Esophagus (tissue), 2 donors: ENCODE data around the gene ATL3. TPM values are rescaled to one million over a fixed set of nuclear protein-coding genes. Genes with fewer than 3 reads are reported as not detected.
"Not testable (repeated sequence)": the region's sequence is repeated elsewhere in the genome, so short reads cannot be mapped to it uniquely, and the experiment has no call there.

Experiments
- H3K27ac ChIP-seq, 2 donors: one replicate each; pipeline ENCODE4 v1.5.1; 2013; ENCODE audit warnings: low read depth in 2 of 2, mild to moderate bottlenecking in 2 of 2, inconsistent platforms in 1 of 2, low read length in 1 of 2, moderate library complexity in 1 of 2
- H3K27me3 ChIP-seq, 2 donors: one replicate each; pipeline ENCODE4 v1.6.1; 2013; ENCODE audit warnings: low read length in 2 of 2, control low read depth in 1 of 2, mild to moderate bottlenecking in 1 of 2; ENCODE audit not compliant: insufficient read depth in 2 of 2, control insufficient read depth in 1 of 2
- H3K36me3 ChIP-seq, 2 donors: one replicate each; pipeline ENCODE4 v1.6.1; 2013; ENCODE audit warnings: low read length in 1 of 2; ENCODE audit not compliant: control insufficient read depth in 2 of 2, insufficient read depth in 2 of 2
- H3K4me1 ChIP-seq, 2 donors: one replicate each; pipeline ENCODE4 v1.6.1; 2013; ENCODE audit warnings: low read length in 1 of 2; ENCODE audit not compliant: control insufficient read depth in 2 of 2, insufficient read depth in 2 of 2
- H3K4me3 ChIP-seq, 2 donors: one replicate each; pipeline ENCODE4 v1.5.1; 2013; ENCODE audit warnings: low read length in 2 of 2, mild to moderate bottlenecking in 2 of 2, low read depth in 1 of 2, moderate library complexity in 1 of 2
- H3K9me3 ChIP-seq, 2 donors: one replicate each; pipeline ENCODE4 v1.6.1; 2013; ENCODE audit warnings: mild to moderate bottlenecking in 2 of 2, low read depth in 1 of 2, low read length in 1 of 2, moderate library complexity in 1 of 2; ENCODE audit not compliant: control insufficient read depth in 2 of 2, insufficient read depth in 1 of 2
- WGBS, 2 donors: extraction: QIAGEN DNeasy Blood & Tissue Kit; methylation state at CpG; one replicate each; pipeline ENCODE4 v1.1.7; 2013; 5-methylcytosine and 5-hydroxymethylcytosine counted together
- polyA plus RNA-seq, 2 donors: library from polyadenylated mRNA; stranded (reverse); fragments of 200-250 nt; gene quantifications; one replicate each; pipeline ENCODE4 v1.2.3, GENCODE V29; 2013
- donor health status: healthy with polysubstance abuse.
- donor health status: Bipolar disorder and iron deficiency.

ATL3 gene
- polyA plus RNA-seq, 2 donors = 13.7 to 16.9 TPM

GRCh38 chr11:63602290-63603179, 68.6 kb downstream of the ATL3 start:
- H3K27ac ChIP-seq, H3K27me3 ChIP-seq, H3K4me1 ChIP-seq, H3K36me3 ChIP-seq, H3K4me3 ChIP-seq, H3K9me3 ChIP-seq: not testable (repeated sequence)
- WGBS, 2 donors = 79 to 84% methylated on average over 11 of the region's 11 CpGs

- 77 to 81% methylated on average over 7 of the region's 7 CpGs for WGBS, 2 donors
- Histone ChIP-seq H3K36me3 (peaks cover 0 to 2% of the 10 kb centered on the region in 2 donors), H3K4me3 (no peak overlapping the region), H3K27me3 (no peaks in the 10 kb centered on the region), H3K9me3 (no peaks in the 10 kb centered on the region), H3K4me1 (no peaks in the 10 kb centered on the region), H3K27ac (no peak overlapping the region)
Observed at GRCh38 chr11:63599211-63600122, 71.7 kb downstream of the ATL3 start.

GRCh38 chr11:63598556-63598955, 72.6 kb downstream of the ATL3 start:
- Histone ChIP-seq H3K27me3 (no peaks in the 10 kb centered on the region), H3K4me1 (no peaks in the 10 kb centered on the region), H3K27ac (no peak overlapping the region), H3K36me3 (peaks cover 0 to 2% of the 10 kb centered on the region in 2 donors), H3K9me3 (no peaks in the 10 kb centered on the region), H3K4me3 (no peak overlapping the region)
- 81 to 83% methylated on average over 4 of the region's 4 CpGs for WGBS, 2 donors

- Histone ChIP-seq H3K27me3 (no peaks in the 10 kb centered on the region), H3K36me3 (peaks cover 0 to 2% of the 10 kb centered on the region in 2 donors)
- WGBS, 2 donors = 72 to 78% methylated on average over 4 of the region's 4 CpGs
Observed at GRCh38 chr11:63595296-63595695, 75.9 kb downstream of the ATL3 start.

GRCh38 chr11:63592975-63593395, 78.2 kb downstream of the ATL3 start:
- 67 to 76% methylated on average over 4 of the region's 4 CpGs for WGBS, 2 donors
- no peak overlapping the region for H3K27ac ChIP-seq
- no peaks in the 10 kb centered on the region for H3K27me3 ChIP-seq
- no peaks in the 10 kb centered on the region for H3K9me3 ChIP-seq
- peaks cover 3 to 4% of the 10 kb centered on the region in 2 donors for H3K36me3 ChIP-seq
- peaks cover 0 to 3% of the 10 kb centered on the region in 2 donors for H3K4me1 ChIP-seq
- H3K4me3 ChIP-seq = no peak overlapping the region

More at GRCh38 chr11:63595296-63595695, 75.9 kb downstream of the ATL3 start:
- H3K27ac ChIP-seq = no peak overlapping the region
- H3K9me3 ChIP-seq = no peaks in the 10 kb centered on the region
- no peaks in the 10 kb centered on the region for H3K4me1 ChIP-seq
- no peak overlapping the region for H3K4me3 ChIP-seq

GRCh38 chr11:63590024-63590788, 81.0 kb downstream of the ATL3 start:
- peaks cover 0 to 3% of the 10 kb centered on the region in 2 donors for H3K4me1 ChIP-seq
- 92 to 93% methylated on average over 18 of the region's 18 CpGs for WGBS, 2 donors
- H3K36me3 ChIP-seq = peaks cover 3 to 4% of the 10 kb centered on the region in 2 donors
- H3K9me3 ChIP-seq = no peaks in the 10 kb centered on the region
- no peaks in the 10 kb centered on the region for H3K27me3 ChIP-seq
- no peak overlapping the region for H3K27ac ChIP-seq
- H3K4me3 ChIP-seq = no peak overlapping the region

GRCh38 chr11:63589000-63589399, 82.2 kb downstream of the ATL3 start:
- Histone ChIP-seq H3K36me3 (peaks cover 3 to 4% of the 10 kb centered on the region in 2 donors), H3K4me3 (no peak overlapping the region), H3K4me1 (peaks cover 0 to 3% of the 10 kb centered on the region in 2 donors), H3K27ac (no peak overlapping the region), H3K27me3 (no peaks in the 10 kb centered on the region), H3K9me3 (no peaks in the 10 kb centered on the region)
- WGBS, 2 donors = 70 to 81% methylated on average over 3 of the region's 3 CpGs

- 93 to 95% methylated on average over 6 of the region's 6 CpGs for WGBS, 2 donors
- Histone ChIP-seq H3K27me3 (no peaks in the 10 kb centered on the region), H3K4me1 (peaks cover 0 to 3% of the 10 kb centered on the region in 2 donors), H3K27ac (no peak overlapping the region), H3K9me3 (no peaks in the 10 kb centered on the region), H3K4me3 (no peak overlapping the region), H3K36me3 (peaks cover 3 to 4% of the 10 kb centered on the region in 2 donors)
Observed at GRCh38 chr11:63586451-63587166, 84.6 kb downstream of the ATL3 start.

GRCh38 chr11:63583357-63583677, 87.9 kb downstream of the ATL3 start:
- Histone ChIP-seq H3K27ac (no peak overlapping the region), H3K4me1 (no peaks in the 10 kb centered on the region), H3K4me3 (no peak overlapping the region), H3K27me3 (no peaks in the 10 kb centered on the region), H3K9me3 (no peaks in the 10 kb centered on the region), H3K36me3 (no peaks in the 10 kb centered on the region)
